ENCODE data around the gene NACC2.

DNA sequence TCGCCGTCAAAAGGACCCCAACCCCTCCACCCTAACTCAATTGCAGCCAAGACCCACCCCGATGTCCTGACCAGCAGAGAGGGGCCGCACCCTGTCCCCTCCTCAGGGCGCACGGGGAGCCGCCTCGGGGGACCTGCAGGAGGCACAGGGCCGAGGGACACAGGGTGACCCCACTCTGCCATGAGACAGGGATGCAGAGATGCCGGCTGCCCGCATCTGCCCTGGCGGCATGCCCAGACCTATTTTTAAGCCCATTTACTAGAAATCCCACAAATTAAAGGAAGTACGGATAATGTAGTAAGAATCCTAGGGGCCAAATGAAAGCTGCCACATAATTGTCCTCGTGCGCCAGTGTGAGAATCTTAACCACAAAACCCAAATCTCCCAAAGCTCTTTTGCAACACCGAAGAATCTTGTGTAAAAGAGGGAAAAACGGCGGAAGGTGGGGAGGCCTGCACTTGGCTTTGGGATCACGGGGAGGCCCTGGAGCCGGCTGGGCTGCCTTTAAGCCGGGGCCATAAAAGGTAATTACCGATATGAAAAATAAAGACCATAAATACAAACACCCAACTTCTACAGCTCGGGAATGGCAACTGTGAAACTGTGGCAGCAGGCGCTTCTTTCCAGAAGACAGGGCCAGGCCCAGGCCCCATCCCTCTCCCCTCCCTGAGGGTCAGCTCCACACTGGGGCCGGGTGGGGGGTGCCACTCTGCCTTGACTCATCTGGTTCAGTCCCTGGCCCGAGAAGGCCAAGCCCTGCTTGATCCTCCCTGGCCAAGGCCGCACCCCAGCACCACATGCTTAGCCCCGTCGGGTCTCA is 35.0 kb downstream of the NACC2 start:
- TF ChIP-seq, protein P1, sequence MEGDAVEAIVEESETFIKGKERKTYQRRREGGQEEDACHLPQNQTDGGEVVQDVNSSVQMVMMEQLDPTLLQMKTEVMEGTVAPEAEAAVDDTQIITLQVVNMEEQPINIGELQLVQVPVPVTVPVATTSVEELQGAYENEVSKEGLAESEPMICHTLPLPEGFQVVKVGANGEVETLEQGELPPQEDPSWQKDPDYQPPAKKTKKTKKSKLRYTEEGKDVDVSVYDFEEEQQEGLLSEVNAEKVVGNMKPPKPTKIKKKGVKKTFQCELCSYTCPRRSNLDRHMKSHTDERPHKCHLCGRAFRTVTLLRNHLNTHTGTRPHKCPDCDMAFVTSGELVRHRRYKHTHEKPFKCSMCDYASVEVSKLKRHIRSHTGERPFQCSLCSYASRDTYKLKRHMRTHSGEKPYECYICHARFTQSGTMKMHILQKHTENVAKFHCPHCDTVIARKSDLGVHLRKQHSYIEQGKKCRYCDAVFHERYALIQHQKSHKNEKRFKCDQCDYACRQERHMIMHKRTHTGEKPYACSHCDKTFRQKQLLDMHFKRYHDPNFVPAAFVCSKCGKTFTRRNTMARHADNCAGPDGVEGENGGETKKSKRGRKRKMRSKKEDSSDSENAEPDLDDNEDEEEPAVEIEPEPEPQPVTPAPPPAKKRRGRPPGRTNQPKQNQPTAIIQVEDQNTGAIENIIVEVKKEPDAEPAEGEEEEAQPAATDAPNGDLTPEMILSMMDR (IDR thresholded peaks at IDR 0.05; ENCODE audit: low read depth, low read length, poor library complexity, severe bottlenecking), result no peak
- TF ChIP-seq EZH2phosphoT487 (IDR thresholded peaks at IDR 0.05; ENCODE audit: borderline replicate concordance, low read length), result no peak

Measured in DOHH2 (cell line).